HepG2 (cell line): ENCODE results near the gene HBA1. TPM values are rescaled to one million over a fixed set of nuclear protein-coding genes. Genes with fewer than 3 reads are reported as not detected.

Source experiments
- TRIM24 ChIP-seq: sonication (generic); formaldehyde crosslinking; IDR thresholded peaks from 2 replicates; pipeline ENCODE4 v1.8.0; 2022; ENCODE audit warnings: mild to moderate bottlenecking, missing genetic modification reagents
- ZBTB21 ChIP-seq: sonication (generic); formaldehyde crosslinking; IDR thresholded peaks from 2 replicates; pipeline ENCODE4 v1.4.0; 2020; ENCODE audit warnings: missing genetic modification reagents
- ZNF382 ChIP-seq: sonication (generic); formaldehyde crosslinking; IDR thresholded peaks from 2 replicates; pipeline ENCODE4 v1.5.0; 2020; ENCODE audit warnings: missing genetic modification reagents, mild to moderate bottlenecking, borderline replicate concordance
- ZNF543 ChIP-seq: sonication (generic); formaldehyde crosslinking; IDR thresholded peaks from 2 replicates; pipeline ENCODE4 v1.4.0; 2020; ENCODE audit warnings: mild to moderate bottlenecking, missing genetic modification reagents
- ZNF768 ChIP-seq: sonication (generic); formaldehyde crosslinking; IDR thresholded peaks from 2 replicates; pipeline ENCODE4 v1.4.0; 2020; ENCODE audit warnings: missing genetic modification reagents
- ZNF772 ChIP-seq: sonication (generic); formaldehyde crosslinking; IDR thresholded peaks from 2 replicates; pipeline ENCODE4 v1.5.0; 2020; ENCODE audit warnings: mild to moderate bottlenecking, missing genetic modification reagents
- ZNF780A ChIP-seq: sonication (generic); formaldehyde crosslinking; IDR thresholded peaks from 2 replicates; pipeline ENCODE4 v1.8.0; 2022; ENCODE audit warnings: mild to moderate bottlenecking, missing genetic modification reagents, moderate library complexity
- polyA plus RNA-seq, 8 experiments: library from polyadenylated mRNA; depleted of rRNA in 3 of 8; stranded (reverse) in 7 of 8; unstranded in 1 of 8; fragments of >200 nt; fragmentation: Illumina TruSeq in 4 of 8; extraction: Trizol in 4 of 8; gene quantifications; 2 replicates each; pipeline versions ENCODE4 v1.2.1 to v1.2.3, GENCODE V29; 2011 to 2016; ENCODE audit warnings: low read depth in 4 of 8, missing spikeins in 1 of 8, mixed read lengths in 1 of 8; ENCODE audit not compliant: insufficient read depth in 1 of 8
- small RNA-seq, 3 experiments: library from RNA; depleted of rRNA; stranded (forward); fragments of <200 nt; gene quantifications; one replicate each; pipeline ENCODE3, GENCODE V24; 2012; ENCODE audit warnings: low read depth in 2 of 3, low replicate concordance in 1 of 3; ENCODE audit not compliant: insufficient read length in 3 of 3, insufficient read depth in 2 of 3
- total RNA-seq, 5 experiments: library from RNA; depleted of rRNA; stranded (reverse); fragments of >200 nt; fragmentation: Illumina TruSeq; extraction: Trizol; gene quantifications; 2 replicates each; pipeline ENCODE4 v1.2.3, GENCODE V29; 2016; ENCODE audit warnings: low read depth in 1 of 5
- TF ChIP-seq, protein P1 (sequence below): sonication (generic); formaldehyde crosslinking; IDR thresholded peaks from 2 replicates; pipeline ENCODE4 v1.5.0; 2020; ENCODE audit warnings: missing genetic modification reagents
- TF ChIP-seq, protein P2 (sequence below): IDR thresholded peaks from 2 replicates; pipeline ENCODE4 v1.6.1; 2012; ENCODE audit warnings: low read depth, low read length, improper control_type of control experiment

The HBA1 gene
- total and polyA plus RNA-seq, 2 of the 13 experiments (the other 11 are each of a cell fraction or from before 2014, with no cell fraction given) = 0.59 TPM; not detected in 1

DNA sequence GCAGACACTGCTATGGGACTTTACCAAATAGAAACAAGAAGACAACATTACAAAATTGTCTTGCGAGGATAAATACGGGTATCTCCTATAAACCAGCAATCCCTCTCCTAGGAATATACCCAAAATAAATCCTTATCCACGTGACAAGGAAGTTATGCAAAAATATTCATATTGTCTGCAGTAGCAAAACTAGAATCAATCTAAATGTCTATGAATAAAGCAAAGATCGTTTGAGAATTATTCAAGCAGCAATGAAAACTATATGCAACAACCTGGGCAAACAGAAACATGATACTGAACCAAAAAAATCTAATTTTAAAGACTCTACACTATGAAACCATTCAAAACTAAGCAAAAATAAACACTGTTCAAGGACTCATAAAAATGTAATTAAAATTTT is 43.5 kb downstream of the HBA1 start (continued):
- TF ChIP-seq ZNF768 (CRISPR knock-in tag) (no peak), ZNF543 (CRISPR knock-in tag) (no peak), ZNF382 (CRISPR knock-in tag) (no peak), ZNF780A (no peak), ZBTB21 (no peak), TRIM24 (CRISPR knock-in tag) (no peak), ZNF772 (CRISPR knock-in tag) (no peak)
- TF ChIP-seq, protein P1, sequence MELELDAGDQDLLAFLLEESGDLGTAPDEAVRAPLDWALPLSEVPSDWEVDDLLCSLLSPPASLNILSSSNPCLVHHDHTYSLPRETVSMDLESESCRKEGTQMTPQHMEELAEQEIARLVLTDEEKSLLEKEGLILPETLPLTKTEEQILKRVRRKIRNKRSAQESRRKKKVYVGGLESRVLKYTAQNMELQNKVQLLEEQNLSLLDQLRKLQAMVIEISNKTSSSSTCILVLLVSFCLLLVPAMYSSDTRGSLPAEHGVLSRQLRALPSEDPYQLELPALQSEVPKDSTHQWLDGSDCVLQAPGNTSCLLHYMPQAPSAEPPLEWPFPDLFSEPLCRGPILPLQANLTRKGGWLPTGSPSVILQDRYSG (CRISPR knock-in tag) = no peak
- TF ChIP-seq, protein P2, sequence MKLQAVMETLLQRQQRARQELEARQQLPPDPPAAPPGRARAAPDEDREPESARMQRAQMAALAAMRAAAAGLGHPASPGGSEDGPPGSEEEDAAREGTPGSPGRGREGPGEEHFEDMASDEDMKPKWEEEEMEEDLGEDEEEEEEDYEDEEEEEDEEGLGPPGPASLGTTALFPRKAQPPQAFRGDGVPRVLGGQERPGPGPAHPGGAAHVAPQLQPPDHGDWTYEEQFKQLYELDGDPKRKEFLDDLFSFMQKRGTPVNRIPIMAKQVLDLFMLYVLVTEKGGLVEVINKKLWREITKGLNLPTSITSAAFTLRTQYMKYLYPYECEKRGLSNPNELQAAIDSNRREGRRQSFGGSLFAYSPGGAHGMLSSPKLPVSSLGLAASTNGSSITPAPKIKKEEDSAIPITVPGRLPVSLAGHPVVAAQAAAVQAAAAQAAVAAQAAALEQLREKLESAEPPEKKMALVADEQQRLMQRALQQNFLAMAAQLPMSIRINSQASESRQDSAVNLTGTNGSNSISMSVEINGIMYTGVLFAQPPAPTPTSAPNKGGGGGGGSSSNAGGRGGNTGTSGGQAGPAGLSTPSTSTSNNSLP = no peak

Small RNA genes within 50 kb of the gene (small RNA-seq; reads per million reads assigned to genes)
- gene RF00019 = 0 reads per million in 3 experiments

Other genes with a start within 250 kb of the HBA1 start
- gene POLR3K, start 123.1 kb upstream of the HBA1 start, total RNA-seq (2016; rRNA removed; fragmentation: Illumina TruSeq; extraction: Trizol) = 18.8 and 22.4 TPM in 2 replicates
- gene POLR3K, start 123.1 kb upstream of the HBA1 start, polyA plus RNA-seq (2011; rRNA removed) = 14.8 TPM in 2 replicates
- gene SNRNP25, start 122.9 kb upstream of the HBA1 start, total RNA-seq (2016; rRNA removed; fragmentation: Illumina TruSeq; extraction: Trizol) = 97.4 and 103 TPM in 2 replicates
- gene SNRNP25, start 122.9 kb upstream of the HBA1 start, polyA plus RNA-seq (2011; rRNA removed) = 26.5 and 34.1 TPM in 2 replicates
- gene RHBDF1, start 104.0 kb upstream of the HBA1 start, total RNA-seq (2016; rRNA removed; fragmentation: Illumina TruSeq; extraction: Trizol) = 1.8 and 5.4 TPM in 2 replicates
- gene RHBDF1, start 104.0 kb upstream of the HBA1 start, polyA plus RNA-seq (2011; rRNA removed) = 26.9 and 28.1 TPM in 2 replicates
- gene MPG, start 98.5 kb upstream of the HBA1 start, total RNA-seq (2016; rRNA removed; fragmentation: Illumina TruSeq; extraction: Trizol) = 56.4 and 62.5 TPM in 2 replicates
- gene MPG, start 98.5 kb upstream of the HBA1 start, polyA plus RNA-seq (2011; rRNA removed) = 59.1 and 74.2 TPM in 2 replicates
- gene NPRL3, start 38.0 kb upstream of the HBA1 start, total RNA-seq (2016; rRNA removed; fragmentation: Illumina TruSeq; extraction: Trizol) = 5.2 and 6.5 TPM in 2 replicates
- gene NPRL3, start 38.0 kb upstream of the HBA1 start, polyA plus RNA-seq (2011; rRNA removed) = 7.9 and 9.9 TPM in 2 replicates
- not detected in 2 replicates for gene HBZ, start 24.0 kb upstream of the HBA1 start, total RNA-seq (2016; rRNA removed; fragmentation: Illumina TruSeq; extraction: Trizol)
- gene HBZ, start 24.0 kb upstream of the HBA1 start, polyA plus RNA-seq (2011; rRNA removed) = 0.21 and 0.27 TPM in 2 replicates
- not detected in 2 replicates for gene HBM, start 10.7 kb upstream of the HBA1 start, total RNA-seq (2016; rRNA removed; fragmentation: Illumina TruSeq; extraction: Trizol)
- 0.69 TPM in 1 of 2 replicates, not detected in the other for gene HBM, start 10.7 kb upstream of the HBA1 start, polyA plus RNA-seq (2011; rRNA removed)
- not detected in 2 replicates for gene HBA2, start 3.8 kb upstream of the HBA1 start, total RNA-seq (2016; rRNA removed; fragmentation: Illumina TruSeq; extraction: Trizol)
- gene HBA2, start 3.8 kb upstream of the HBA1 start, polyA plus RNA-seq (2011; rRNA removed) = not detected in 2 replicates
- 7.4 and 8.0 TPM in 2 replicates for gene HBQ1, start 3.8 kb downstream of the HBA1 start, total RNA-seq (2016; rRNA removed; fragmentation: Illumina TruSeq; extraction: Trizol)
- 4.9 and 7.6 TPM in 2 replicates for gene HBQ1, start 3.8 kb downstream of the HBA1 start, polyA plus RNA-seq (2011; rRNA removed)
- 37.3 and 56.9 TPM in 2 replicates for gene LUC7L, start 52.8 kb downstream of the HBA1 start, total RNA-seq (2016; rRNA removed; fragmentation: Illumina TruSeq; extraction: Trizol)
- 48.7 and 49.0 TPM in 2 replicates for gene LUC7L, start 52.8 kb downstream of the HBA1 start, polyA plus RNA-seq (2011; rRNA removed)
- gene FAM234A, start 58.1 kb downstream of the HBA1 start, total RNA-seq (2016; rRNA removed; fragmentation: Illumina TruSeq; extraction: Trizol) = 15.5 and 29.2 TPM in 2 replicates
- 34.4 and 40.2 TPM in 2 replicates for gene FAM234A, start 58.1 kb downstream of the HBA1 start, polyA plus RNA-seq (2011; rRNA removed)
- gene RGS11, start 99.3 kb downstream of the HBA1 start, total RNA-seq (2016; rRNA removed; fragmentation: Illumina TruSeq; extraction: Trizol) = not detected in 2 replicates
- 0.11 and 0.24 TPM in 2 replicates for gene RGS11, start 99.3 kb downstream of the HBA1 start, polyA plus RNA-seq (2011; rRNA removed)
- gene ARHGDIG, start 103.9 kb downstream of the HBA1 start, total RNA-seq (2016; rRNA removed; fragmentation: Illumina TruSeq; extraction: Trizol) = 0.24 TPM in 1 of 2 replicates, not detected in the other
- 0.48 and 0.63 TPM in 2 replicates for gene ARHGDIG, start 103.9 kb downstream of the HBA1 start, polyA plus RNA-seq (2011; rRNA removed)
- gene PDIA2, start 106.5 kb downstream of the HBA1 start, total RNA-seq (2016; rRNA removed; fragmentation: Illumina TruSeq; extraction: Trizol) = 0.35 and 0.60 TPM in 2 replicates
- gene PDIA2, start 106.5 kb downstream of the HBA1 start, polyA plus RNA-seq (2011; rRNA removed) = 1.9 and 2.9 TPM in 2 replicates
- gene AXIN1, start 176.0 kb downstream of the HBA1 start, total RNA-seq (2016; rRNA removed; fragmentation: Illumina TruSeq; extraction: Trizol) = 18.8 and 24.0 TPM in 2 replicates
- 26.0 and 28.5 TPM in 2 replicates for gene AXIN1, start 176.0 kb downstream of the HBA1 start, polyA plus RNA-seq (2011; rRNA removed)
- 114 and 128 TPM in 2 replicates for gene MRPL28, start 193.9 kb downstream of the HBA1 start, total RNA-seq (2016; rRNA removed; fragmentation: Illumina TruSeq; extraction: Trizol)
- 121 and 135 TPM in 2 replicates for gene MRPL28, start 193.9 kb downstream of the HBA1 start, polyA plus RNA-seq (2011; rRNA removed)
- 33.7 and 52.7 TPM in 2 replicates for gene PGAP6, start 205.3 kb downstream of the HBA1 start, total RNA-seq (2016; rRNA removed; fragmentation: Illumina TruSeq; extraction: Trizol)
- 136 and 192 TPM in 2 replicates for gene PGAP6, start 205.3 kb downstream of the HBA1 start, polyA plus RNA-seq (2011; rRNA removed)
- gene NME4, start 220.5 kb downstream of the HBA1 start, total RNA-seq (2016; rRNA removed; fragmentation: Illumina TruSeq; extraction: Trizol) = 82.8 and 121 TPM in 2 replicates
- gene NME4, start 220.5 kb downstream of the HBA1 start, polyA plus RNA-seq (2011; rRNA removed) = 263 and 275 TPM in 2 replicates
- 27.8 and 36.3 TPM in 2 replicates for gene DECR2, start 225.2 kb downstream of the HBA1 start, total RNA-seq (2016; rRNA removed; fragmentation: Illumina TruSeq; extraction: Trizol)
- 44.6 and 51.2 TPM in 2 replicates for gene DECR2, start 225.2 kb downstream of the HBA1 start, polyA plus RNA-seq (2011; rRNA removed)
- 48.4 and 57.6 TPM in 2 replicates for gene RAB11FIP3, start 249.0 kb downstream of the HBA1 start, total RNA-seq (2016; rRNA removed; fragmentation: Illumina TruSeq; extraction: Trizol)
- gene RAB11FIP3, start 249.0 kb downstream of the HBA1 start, polyA plus RNA-seq (2011; rRNA removed) = 34.3 and 42.9 TPM in 2 replicates